ENCODE data around the gene TMEM132E.

DNA sequence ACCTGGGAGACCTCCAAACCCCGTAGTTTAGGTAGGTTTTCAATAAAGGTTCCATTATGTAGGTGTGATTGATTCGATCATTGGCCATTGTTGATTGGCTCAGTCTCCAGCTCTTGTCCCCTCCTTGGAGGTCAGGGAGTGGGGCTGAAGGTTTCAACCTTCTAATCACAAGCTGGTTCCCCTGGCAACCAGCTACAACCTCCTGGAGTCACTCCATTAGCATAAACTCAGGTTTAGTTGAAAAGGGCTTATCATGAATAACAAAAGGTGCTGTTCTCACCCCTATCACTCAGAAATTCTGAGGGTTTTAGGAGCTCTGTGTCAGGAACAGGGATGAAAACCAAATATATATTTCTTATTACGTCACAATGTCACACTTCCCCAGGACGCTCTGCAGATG lies 28.5 kb downstream of the TMEM132E start:
- TF ChIP-seq, protein P1, sequence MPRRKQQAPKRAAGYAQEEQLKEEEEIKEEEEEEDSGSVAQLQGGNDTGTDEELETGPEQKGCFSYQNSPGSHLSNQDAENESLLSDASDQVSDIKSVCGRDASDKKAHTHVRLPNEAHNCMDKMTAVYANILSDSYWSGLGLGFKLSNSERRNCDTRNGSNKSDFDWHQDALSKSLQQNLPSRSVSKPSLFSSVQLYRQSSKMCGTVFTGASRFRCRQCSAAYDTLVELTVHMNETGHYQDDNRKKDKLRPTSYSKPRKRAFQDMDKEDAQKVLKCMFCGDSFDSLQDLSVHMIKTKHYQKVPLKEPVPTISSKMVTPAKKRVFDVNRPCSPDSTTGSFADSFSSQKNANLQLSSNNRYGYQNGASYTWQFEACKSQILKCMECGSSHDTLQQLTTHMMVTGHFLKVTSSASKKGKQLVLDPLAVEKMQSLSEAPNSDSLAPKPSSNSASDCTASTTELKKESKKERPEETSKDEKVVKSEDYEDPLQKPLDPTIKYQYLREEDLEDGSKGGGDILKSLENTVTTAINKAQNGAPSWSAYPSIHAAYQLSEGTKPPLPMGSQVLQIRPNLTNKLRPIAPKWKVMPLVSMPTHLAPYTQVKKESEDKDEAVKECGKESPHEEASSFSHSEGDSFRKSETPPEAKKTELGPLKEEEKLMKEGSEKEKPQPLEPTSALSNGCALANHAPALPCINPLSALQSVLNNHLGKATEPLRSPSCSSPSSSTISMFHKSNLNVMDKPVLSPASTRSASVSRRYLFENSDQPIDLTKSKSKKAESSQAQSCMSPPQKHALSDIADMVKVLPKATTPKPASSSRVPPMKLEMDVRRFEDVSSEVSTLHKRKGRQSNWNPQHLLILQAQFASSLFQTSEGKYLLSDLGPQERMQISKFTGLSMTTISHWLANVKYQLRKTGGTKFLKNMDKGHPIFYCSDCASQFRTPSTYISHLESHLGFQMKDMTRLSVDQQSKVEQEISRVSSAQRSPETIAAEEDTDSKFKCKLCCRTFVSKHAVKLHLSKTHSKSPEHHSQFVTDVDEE (CRISPR knock-in tag; IDR thresholded peaks at IDR 0.05), result no peak
- no peak for TF ChIP-seq ZFP30 (CRISPR knock-in tag; IDR thresholded peaks at IDR 0.05)
- TF ChIP-seq RARB (CRISPR knock-in tag; IDR thresholded peaks at IDR 0.05), result no peak
- TF ChIP-seq, protein P2, sequence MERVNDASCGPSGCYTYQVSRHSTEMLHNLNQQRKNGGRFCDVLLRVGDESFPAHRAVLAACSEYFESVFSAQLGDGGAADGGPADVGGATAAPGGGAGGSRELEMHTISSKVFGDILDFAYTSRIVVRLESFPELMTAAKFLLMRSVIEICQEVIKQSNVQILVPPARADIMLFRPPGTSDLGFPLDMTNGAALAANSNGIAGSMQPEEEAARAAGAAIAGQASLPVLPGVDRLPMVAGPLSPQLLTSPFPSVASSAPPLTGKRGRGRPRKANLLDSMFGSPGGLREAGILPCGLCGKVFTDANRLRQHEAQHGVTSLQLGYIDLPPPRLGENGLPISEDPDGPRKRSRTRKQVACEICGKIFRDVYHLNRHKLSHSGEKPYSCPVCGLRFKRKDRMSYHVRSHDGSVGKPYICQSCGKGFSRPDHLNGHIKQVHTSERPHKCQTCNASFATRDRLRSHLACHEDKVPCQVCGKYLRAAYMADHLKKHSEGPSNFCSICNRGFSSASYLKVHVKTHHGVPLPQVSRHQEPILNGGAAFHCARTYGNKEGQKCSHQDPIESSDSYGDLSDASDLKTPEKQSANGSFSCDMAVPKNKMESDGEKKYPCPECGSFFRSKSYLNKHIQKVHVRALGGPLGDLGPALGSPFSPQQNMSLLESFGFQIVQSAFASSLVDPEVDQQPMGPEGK (CRISPR knock-in tag; IDR thresholded peaks at IDR 0.05; ENCODE audit: borderline replicate concordance), result no peak
- TF ChIP-seq OSR1 (CRISPR knock-in tag; IDR thresholded peaks at IDR 0.05), result no peak
- no peak for TF ChIP-seq TOX (CRISPR knock-in tag; IDR thresholded peaks at IDR 0.05; ENCODE audit: borderline replicate concordance)
- no peak for TF ChIP-seq ISL1 (CRISPR knock-in tag; IDR thresholded peaks at IDR 0.05)
- no peak for TF ChIP-seq ZC3H10 (CRISPR knock-in tag; IDR thresholded peaks at IDR 0.05)
- no peak for TF ChIP-seq SNAI2 (CRISPR knock-in tag; IDR thresholded peaks at IDR 0.05)
- TF ChIP-seq TCF4 (CRISPR knock-in tag; IDR thresholded peaks at IDR 0.05; ENCODE audit: borderline replicate concordance), result no peak

Measured in SK-N-SH treated with all-trans-retinoic acid at 6 μM for 48 hours (cell line).